VCaP (cell line): ENCODE results near the gene STPG1.

ENCODE experiments used
- H3K27ac ChIP-seq: fragments of 450-650 bp; 2 replicates; pipeline ENCODE4 v1.5.1; 2017
- CTCF ChIP-seq: fragments of 450-650 bp; conservative IDR thresholded peaks from 2 replicates; pipeline ENCODE4 v1.5.1; 2017; ENCODE audit warnings: mild to moderate bottlenecking, moderate library complexity

The STPG1 gene

DNA sequence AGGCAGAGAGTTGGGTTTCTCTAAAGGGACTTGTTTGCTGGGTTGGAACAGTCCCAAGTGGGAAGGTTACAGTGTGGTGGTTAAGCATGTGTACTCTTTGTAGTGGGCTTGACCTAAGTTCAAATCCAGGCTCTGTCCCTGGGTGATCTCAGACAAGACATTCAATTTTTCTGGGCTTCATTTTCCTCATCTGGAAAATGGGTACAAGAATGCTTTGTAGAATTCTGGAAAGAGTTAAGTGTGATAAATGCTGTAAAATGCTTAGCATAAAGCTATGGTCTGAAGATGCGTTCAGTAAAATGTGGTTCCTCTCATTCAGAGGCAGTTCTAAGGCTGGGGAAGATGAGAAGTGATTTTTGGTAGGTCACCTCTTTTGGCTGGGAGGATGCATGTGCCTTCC, 93.6 kb downstream of the STPG1 start:
- peak overlapping the region; percentile 52 for H3K27ac ChIP-seq
- TF ChIP-seq CTCF: no peak

GRCh38 chr1:24319312-24319863, 94.2 kb downstream of the STPG1 start, which contains the start of gene GRHL3:
Gene GRHL3 (plus strand): TSS chr1:24319357. CDS start chr1:24319552, 195 bp downstream.
- no peak for TF ChIP-seq CTCF
- H3K27ac ChIP-seq: peak within 1 kb of the TSS; percentile 52

- no peak for TF ChIP-seq CTCF
- peak overlapping the region; percentile 52 for H3K27ac ChIP-seq
These were observed 94.8 kb downstream of the STPG1 start for GRCh38 chr1:24318615-24319311.

GRCh38 chr1:24317956-24318614, 95.5 kb downstream of the STPG1 start:
- no peak overlapping the region for H3K27ac ChIP-seq
- no peak for TF ChIP-seq CTCF

GRCh38 chr1:24317081-24317480, 96.5 kb downstream of the STPG1 start:
- H3K27ac ChIP-seq: no peak overlapping the region

DNA sequence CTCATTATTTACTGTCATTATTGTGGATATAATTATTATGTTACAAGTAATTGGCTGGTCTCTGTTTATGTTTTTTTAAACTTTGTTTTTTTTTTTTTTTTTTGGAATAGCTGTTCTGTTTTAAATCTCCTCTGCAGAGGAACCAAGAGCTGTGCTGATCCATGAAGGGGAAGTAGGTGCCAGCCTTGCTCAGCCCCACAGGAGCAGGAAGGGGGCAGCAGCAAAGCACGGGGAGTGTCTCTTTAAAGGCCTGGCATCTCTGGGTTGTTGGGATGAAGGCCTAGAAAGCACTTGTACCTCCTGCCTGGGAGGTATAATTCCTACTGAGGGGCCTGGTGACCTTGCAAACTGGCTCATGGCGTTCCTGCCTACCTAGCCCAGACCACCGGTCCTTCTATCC, 96.9 kb downstream of the STPG1 start:
- TF ChIP-seq CTCF: no peak
- no peak overlapping the region for H3K27ac ChIP-seq

More at GRCh38 chr1:24317081-24317480, 96.5 kb downstream of the STPG1 start:
- TF ChIP-seq CTCF: no peak

DNA sequence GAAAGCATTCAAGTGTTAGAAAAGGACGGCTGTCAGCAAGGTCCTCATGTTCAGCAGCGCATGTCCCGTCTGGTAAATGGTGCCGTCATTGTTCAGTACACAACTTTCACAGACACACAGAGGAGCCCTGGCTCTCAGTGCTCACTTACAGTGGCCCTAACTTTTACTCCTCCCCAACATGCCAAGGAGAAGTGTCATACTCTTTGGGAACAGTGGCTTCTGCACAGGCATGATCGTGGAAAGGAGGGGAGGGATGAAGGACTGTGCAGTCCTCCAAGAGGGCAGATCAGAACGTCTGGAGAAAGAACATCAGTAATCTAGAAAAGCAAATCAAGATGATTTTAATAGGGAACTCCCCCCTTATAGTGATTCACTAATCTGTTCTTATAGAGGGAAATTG, 98.2 kb downstream of the STPG1 start:
- H3K27ac ChIP-seq: no peak overlapping the region
- TF ChIP-seq CTCF: no peak
